GM13976 (cell line): Measurements from ENCODE around the gene TFEB.

ENCODE experiments used
- DNase-seq: peaks from one replicate; pipeline ENCODE4 v3.0.0; 2012; ENCODE audit warnings: low spot score
- in situ Hi-C: fragments of 300-500 bp; cut with MboI; formaldehyde crosslinking; loops from one replicate; pipeline ENCODE4 v1.12.0; 2022; ENCODE audit warnings: low sequenced_read_pairs, mixed read lengths, inconsistent platforms; ENCODE audit not compliant: unreplicated experiment
- TF ChIP-seq, protein P1 (sequence below): IDR thresholded peaks from 2 replicates; pipeline ENCODE4 v1.5.1; 2012; ENCODE audit warnings: borderline replicate concordance, mild to moderate bottlenecking; ENCODE audit not compliant: insufficient read depth; ENCODE audit errors: extremely low read depth, missing control alignments, control extremely low read depth

The TFEB gene

DNA sequence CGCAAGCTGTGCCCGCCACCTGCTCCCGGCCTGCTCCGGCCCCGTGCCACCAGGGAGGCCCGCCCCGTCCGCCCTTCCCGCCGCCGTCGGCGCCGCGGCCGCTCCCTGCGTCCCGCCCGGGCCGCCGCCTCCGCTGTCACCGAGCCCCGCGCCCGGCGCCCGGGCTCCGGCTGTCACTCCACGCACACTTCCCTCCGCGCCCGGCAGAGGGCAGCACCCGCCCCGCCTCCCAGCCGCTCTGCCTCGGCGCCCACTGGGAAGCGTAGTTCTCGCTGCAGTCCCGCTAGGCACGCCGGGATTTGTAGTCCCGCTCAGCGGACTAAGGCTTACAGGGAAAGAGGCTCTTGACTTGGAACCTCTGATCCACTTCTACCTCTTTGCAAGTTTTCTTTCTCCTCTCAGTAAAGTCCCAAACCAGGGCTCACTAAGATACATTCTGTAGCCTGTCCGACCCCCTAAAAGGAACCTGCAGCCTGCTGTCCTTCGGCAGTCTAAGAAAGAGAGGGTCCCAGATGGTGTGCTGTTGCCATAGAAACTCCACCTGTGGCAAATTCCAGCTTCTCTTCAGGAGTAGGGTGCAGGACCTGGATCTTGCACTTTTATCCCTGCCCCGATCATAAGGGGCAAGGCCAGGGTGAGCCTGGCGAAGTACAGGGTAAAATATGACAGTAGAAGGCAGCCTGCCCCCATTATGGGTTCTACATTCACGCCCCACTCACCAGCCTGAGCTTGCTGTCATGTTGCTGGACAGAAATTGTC, at the start of gene TFEB:
Gene TFEB (minus strand): TSS at position 182 of the 759 bp plus-strand sequence. CDS start 44,395 bp downstream, outside the sequence.
- TF ChIP-seq, protein P1, sequence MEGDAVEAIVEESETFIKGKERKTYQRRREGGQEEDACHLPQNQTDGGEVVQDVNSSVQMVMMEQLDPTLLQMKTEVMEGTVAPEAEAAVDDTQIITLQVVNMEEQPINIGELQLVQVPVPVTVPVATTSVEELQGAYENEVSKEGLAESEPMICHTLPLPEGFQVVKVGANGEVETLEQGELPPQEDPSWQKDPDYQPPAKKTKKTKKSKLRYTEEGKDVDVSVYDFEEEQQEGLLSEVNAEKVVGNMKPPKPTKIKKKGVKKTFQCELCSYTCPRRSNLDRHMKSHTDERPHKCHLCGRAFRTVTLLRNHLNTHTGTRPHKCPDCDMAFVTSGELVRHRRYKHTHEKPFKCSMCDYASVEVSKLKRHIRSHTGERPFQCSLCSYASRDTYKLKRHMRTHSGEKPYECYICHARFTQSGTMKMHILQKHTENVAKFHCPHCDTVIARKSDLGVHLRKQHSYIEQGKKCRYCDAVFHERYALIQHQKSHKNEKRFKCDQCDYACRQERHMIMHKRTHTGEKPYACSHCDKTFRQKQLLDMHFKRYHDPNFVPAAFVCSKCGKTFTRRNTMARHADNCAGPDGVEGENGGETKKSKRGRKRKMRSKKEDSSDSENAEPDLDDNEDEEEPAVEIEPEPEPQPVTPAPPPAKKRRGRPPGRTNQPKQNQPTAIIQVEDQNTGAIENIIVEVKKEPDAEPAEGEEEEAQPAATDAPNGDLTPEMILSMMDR = peak; percentile 99
- in situ Hi-C loops = no loop called here
- peak; percentile 96 for DNase-seq

DNA sequence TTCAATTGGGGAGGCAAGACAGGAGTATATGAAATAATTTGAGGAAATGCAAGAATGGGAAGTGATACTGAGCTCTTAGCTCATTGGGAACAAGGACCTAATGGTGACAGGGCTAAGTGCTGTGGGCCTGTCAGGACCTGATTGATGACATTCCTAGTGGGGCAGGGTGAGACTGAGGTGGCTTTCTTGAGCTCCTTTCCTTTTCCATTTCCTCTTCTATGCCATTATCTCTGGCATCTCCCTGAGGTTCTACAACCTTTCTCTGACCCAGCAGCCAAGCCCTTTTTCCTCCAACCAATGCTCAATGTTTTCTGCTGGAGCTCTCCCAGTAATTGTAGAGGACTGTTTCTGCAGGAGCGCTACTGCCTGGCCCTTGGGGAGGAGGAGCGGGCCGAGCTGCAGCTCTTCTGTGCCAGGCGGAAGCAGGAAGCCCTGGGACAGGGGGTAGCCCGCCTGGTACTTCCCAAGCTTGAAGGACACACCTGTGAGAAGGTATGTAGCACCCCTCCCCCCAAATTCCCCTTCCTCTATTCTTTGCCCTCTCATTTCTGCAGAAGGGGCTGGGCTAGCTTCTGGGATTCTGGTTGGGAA, 49.3 kb upstream of the TFEB start:
- in situ Hi-C loops = no loop called here
- no peak for DNase-seq
- TF ChIP-seq, protein P1 = no peak

DNA sequence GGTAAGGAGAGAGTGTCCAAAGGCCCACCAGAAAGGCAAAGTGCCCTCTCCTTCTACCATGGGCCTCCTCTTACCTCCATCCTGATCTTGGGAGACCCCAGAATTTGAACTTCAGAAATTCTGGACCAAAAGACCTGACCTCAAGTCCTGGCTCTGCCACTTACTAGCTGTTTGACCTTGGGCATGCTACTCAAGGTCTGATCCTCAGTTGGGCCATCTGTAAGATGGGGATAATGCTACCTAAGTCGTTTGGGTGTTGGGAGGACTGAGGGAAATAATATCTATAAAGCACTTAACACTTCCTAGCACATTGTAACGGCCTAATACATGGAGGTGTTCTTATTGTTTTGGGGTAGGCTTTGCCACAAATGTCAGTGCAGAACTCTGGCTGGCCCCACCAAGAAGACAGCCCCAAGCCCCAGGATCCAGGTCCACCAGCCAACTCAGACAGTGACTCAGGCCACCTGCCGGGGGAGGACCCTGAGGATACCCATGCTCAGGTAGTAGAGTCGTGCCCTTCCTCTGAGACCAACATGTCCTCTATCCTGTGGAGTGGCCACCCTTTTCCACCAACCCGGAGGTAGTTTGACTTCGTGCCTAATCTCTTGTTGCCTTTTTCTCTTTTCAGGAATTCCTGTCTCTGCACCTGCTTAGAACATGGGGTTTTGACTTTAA, 47.8 kb upstream of the TFEB start:
- DNase-seq = no peak
- in situ Hi-C loops = no loop called here
- TF ChIP-seq, protein P1 = no peak

DNA sequence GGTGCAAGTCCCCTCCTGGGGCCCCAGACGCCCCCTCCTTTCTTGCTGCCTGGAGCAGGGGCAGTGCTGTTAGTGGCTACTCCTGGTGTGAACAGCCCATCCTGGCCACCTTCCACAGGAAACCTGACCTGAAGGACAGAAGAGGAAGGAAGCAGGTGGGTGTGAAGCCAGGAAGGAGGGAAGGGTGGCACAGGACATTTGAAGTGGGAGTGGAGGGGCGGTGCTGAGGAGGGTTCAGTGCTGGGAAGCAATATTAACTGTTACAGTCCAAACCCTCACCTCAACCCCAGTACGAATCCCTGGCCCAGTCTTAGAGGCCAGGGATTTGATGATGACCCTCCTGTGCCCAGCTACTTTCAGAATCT, 45.9 kb upstream of the TFEB start:
- in situ Hi-C loops = no loop called here
- no peak for DNase-seq
- TF ChIP-seq, protein P1 = no peak

DNA sequence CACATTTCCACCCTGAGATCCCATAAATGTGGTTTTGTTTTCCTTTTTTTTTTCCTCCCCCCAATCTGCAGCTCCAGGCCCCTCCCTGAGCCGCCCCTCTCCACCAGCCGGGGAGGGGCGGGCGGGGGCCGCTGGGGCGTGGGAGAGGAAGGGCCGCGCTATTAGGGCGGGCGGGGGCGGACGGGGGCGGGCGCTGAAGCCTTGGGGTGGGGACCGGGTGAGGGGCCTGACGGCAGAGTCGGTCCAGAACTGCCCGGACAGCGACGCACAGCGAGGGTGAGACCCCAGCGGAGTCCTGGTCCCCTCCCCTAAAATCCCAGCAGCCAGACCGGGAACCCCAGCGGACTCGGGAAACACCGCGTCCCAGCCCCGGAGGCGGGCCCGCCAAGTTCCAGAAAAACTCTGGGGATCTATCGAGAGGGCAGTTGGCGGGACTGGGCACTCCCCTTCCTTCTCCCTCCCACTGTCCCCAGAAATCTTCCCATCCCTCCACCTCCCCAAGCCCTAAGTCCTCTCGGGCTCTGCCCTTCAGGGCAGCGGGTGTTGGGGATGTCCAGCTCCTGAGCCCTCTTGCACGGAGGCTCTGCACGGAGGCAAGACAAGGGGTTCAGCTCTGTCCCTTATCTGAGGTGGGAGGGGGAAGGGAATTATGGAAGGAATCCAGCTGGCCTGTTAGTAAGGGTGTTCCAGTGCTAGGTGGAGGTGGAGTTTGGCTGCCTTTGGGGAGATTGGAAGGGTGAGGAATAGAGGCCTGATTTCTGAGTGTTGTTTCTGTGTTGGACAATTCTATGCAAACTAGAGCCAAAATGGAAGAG, 45.4 kb upstream of the TFEB start, which contains the start of gene PRICKLE4:
Gene PRICKLE4 (plus strand): TSS at position 232 of the 815 bp plus-strand sequence. CDS start 2,692 bp downstream, outside the sequence.
- TF ChIP-seq, protein P1 = no peak
- no peak for DNase-seq
- in situ Hi-C loops = no loop called here
